SK-N-SH (cell line): ENCODE measurements around the gene NHS.

Experiments used
- CTCF ChIP-seq: fragments of 200-600 bp; sonication (generic); IDR thresholded peaks from 2 replicates; pipeline ENCODE4 v1.6.1; 2017; ENCODE audit warnings: antibody characterized with exemption, mild to moderate bottlenecking, moderate library complexity
- EP300 ChIP-seq, 2 experiments: IDR thresholded peaks; 2 replicates each; pipeline versions ENCODE4 v1.4.0 to v1.6.1; 2012; ENCODE audit warnings: borderline replicate concordance in 1 of 2, low read depth in 1 of 2, low read length in 1 of 2
- EZH2phosphoT487 ChIP-seq: fragments of 200-600 bp; sonication (generic); IDR thresholded peaks from 2 replicates; pipeline ENCODE4 v1.6.1; 2017; ENCODE audit warnings: low read depth, mixed run types, mild to moderate bottlenecking, antibody characterized with exemption, moderate library complexity, borderline replicate concordance
- MAX ChIP-seq: IDR thresholded peaks from 2 replicates; pipeline ENCODE4 v1.4.0; 2012; ENCODE audit warnings: low read depth
- NFIC ChIP-seq: IDR thresholded peaks from 2 replicates; pipeline ENCODE4 v1.4.0; 2012; ENCODE audit warnings: borderline replicate concordance
- POLR2AphosphoS5 ChIP-seq: IDR thresholded peaks from 2 replicates; pipeline ENCODE4 v1.6.1; 2012; ENCODE audit warnings: low read depth, low read length
- RFX5 ChIP-seq: IDR thresholded peaks from 2 replicates; pipeline ENCODE4 v1.6.1; 2012; ENCODE audit warnings: mild to moderate bottlenecking, improper control_type of control experiment, low read length
- TAF1 ChIP-seq: IDR thresholded peaks from 2 replicates; pipeline ENCODE4 v1.6.1; 2012; ENCODE audit warnings: low read depth, mild to moderate bottlenecking, low read length, moderate library complexity, borderline replicate concordance

- no peak for TF ChIP-seq CTCF
- TF ChIP-seq MAX = no peak
- no peak for TF ChIP-seq EZH2phosphoT487
- TF ChIP-seq EP300 (IDR thresholded peaks at IDR 0.05; ENCODE audit: borderline replicate concordance in 1 of 2, low read depth in 1 of 2, low read length in 1 of 2) = no peak
- no peak for TF ChIP-seq RFX5
- TF ChIP-seq POLR2AphosphoS5 = no peak
- TF ChIP-seq TAF1 = no peak
- no peak for TF ChIP-seq NFIC
Observed at GRCh38 chrX:17629519-17629918, 254.5 kb downstream of the NHS start.
